Left ventricle myocardium superior (tissue), 1 donor: Measurements from ENCODE around the gene AUTS2. TPM values are rescaled to one million over a fixed set of nuclear protein-coding genes. Genes with fewer than 3 reads are reported as not detected.

ENCODE experiments used
- ATAC-seq: fragments of 200-7000 bp; cut with Tn5 transposase; one replicate; pipeline ENCODE4 v1.9.1; 2020; ENCODE audit warnings: mild to moderate bottlenecking, moderate library complexity
- DNase-seq: peaks from one replicate; pipeline ENCODE4 v3.0.0-alpha.2; 2020
- intact Hi-C: fragments of 100-400 bp; cut with micrococcal nuclease; formaldehyde crosslinking; loops from one replicate; pipeline ENCODE4 v1.11.0; 2022
- total RNA-seq: library from RNA; stranded (reverse); fragmentation: NEBNext Ultra II Directional; extraction: Animal tissue kit (Norgen Biotek cat#: 25700); gene quantifications from one replicate; pipeline ENCODE4 v1.2.1, GENCODE V29; 2021
- donor health status: DM: no; HTN: yes; CAD: no; lungs with severe emphysema.

Gene AUTS2
- total RNA-seq, 1 donor from 2014 or later: 7.9 TPM

DNA sequence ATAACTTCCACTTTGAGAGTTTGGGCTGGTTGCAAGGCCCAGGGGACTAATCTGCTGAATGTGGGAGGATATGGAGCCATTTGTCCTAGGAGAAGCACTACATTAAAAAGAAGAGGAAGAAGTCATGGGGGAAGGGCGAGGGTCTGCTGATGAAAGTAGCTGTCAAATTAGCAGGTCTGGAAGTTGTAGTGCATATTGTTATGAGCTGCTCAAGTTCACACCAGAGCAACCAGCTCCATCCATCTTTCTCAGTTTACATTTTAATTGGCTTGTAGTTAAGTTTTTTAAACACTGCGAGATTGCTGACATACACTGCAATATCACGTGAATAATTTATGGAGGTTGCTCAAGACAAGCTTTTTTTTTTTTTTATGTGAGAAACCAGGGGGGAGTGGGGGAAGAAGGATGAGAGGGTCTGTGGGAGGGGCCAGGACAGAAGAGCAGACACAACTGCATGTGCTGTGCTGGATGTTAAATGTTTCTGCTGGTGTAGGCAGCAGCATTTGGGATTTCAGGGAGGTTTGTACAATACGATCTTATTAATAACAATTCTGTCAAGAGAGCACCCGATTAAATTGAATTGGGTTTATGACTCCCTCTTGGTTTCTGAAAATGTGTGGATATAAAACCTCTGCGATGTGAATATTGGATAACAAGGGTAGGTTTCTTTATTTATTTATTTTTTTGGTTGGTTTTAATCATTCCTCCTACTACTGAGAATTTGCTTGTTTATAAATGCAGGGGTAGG lies 774.7 kb downstream of the AUTS2 start:
- DNase-seq: no peak
- intact Hi-C loops: no loop called here
- ATAC-seq: no peak

DNA sequence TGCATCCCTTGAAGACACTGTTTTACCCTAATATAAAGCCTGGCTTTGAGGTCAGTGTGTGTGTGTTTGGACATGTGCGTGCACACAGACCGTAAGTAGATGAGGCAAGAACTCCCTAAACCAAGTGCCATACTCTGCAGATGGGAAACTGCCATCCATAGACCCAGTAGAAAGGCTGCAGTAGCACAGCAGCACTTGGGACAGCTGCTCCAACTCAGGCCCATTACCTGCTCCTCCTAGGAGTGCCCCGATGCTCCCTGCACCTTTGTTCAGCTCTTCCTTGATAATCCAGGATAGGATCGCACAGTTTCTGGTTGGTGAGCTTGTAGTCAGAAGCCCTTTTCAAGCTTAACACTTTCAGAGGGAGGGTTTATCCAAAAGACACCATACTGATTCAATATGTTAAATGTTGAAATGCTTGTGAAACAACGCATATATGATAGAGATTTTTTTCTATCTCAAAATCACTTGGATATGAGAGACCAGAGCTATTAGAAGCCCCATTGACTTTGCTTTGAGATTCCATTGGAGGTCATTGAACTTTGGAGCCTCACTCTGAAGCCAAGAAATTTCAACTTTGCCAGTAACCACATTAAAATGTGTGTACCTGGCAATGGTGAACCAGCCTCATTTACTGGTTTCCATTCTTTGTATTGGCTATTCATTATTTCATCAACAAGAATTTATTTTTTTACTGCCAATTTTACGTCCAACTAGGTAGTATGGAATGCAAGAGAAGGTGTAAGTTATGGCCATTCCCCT lies 776.7 kb downstream of the AUTS2 start:
- intact Hi-C loops: no loop called here
- no peak for ATAC-seq
- DNase-seq: no peak

DNA sequence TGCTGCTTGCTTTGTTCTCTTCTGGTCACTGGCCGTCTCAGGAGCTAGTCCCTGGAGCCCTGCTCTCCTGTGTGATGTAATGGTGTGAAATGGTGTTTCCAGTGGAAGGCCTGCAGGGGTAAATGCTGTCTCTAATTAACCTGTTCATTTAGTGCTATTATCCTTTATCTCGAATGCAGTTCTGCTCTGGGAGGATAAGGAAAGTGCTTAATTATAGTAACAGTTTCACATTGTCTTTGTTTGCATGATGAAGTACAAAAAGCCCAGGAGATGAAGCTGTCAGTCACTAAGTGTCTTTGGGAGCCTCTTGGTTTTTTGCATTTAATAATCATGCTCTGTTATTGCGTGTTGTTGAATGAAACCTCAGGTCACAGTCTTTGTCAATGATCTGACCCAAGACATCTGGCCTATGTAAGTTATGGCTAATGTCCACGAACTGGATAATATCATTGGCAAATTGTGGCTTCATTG lies 778.3 kb downstream of the AUTS2 start:
- ATAC-seq: no peak
- DNase-seq: no peak
- intact Hi-C loops: no loop called here

DNA sequence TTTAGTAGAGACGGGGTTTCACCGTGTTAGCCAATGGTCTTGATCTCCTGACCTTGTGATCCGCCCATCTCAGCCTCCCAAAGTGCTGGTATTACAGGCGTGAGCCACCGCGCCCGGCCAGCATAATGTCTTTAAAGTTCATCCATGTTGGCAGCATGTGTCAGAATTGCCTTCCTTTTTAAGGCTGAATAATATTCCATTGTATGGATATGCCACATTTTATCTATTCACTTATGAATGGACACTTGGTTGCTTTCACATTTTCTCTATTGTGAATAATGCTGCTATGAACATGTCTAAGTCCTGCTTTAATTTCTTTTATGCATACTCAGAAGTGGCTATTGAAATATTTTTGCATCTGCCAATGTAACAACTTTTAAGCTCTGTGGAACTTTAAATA lies 779.7 kb downstream of the AUTS2 start:
- intact Hi-C loops: no loop called here
- DNase-seq (no peak), ATAC-seq (no peak)

DNA sequence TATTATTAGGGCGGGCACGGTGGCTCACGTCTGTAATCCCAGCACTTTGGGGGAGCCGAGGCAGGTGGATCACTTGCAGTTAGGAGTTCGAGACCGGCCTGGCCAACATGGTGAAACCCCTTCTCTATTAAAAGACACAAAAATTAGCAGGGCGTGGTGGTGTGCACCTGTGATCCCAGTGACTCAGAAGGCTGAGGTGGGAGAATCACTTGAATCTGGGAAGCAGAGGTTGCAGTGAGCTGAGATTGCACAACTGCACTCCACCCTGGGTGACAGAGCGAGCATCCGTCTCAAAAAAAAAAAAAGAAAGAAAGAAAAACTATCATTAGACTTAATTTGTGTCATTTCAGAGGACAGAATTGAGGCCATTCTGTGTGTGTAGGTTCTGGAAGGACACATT lies 780.9 kb downstream of the AUTS2 start:
- DNase-seq: no peak
- intact Hi-C loops: no loop called here
- ATAC-seq: no peak

DNA sequence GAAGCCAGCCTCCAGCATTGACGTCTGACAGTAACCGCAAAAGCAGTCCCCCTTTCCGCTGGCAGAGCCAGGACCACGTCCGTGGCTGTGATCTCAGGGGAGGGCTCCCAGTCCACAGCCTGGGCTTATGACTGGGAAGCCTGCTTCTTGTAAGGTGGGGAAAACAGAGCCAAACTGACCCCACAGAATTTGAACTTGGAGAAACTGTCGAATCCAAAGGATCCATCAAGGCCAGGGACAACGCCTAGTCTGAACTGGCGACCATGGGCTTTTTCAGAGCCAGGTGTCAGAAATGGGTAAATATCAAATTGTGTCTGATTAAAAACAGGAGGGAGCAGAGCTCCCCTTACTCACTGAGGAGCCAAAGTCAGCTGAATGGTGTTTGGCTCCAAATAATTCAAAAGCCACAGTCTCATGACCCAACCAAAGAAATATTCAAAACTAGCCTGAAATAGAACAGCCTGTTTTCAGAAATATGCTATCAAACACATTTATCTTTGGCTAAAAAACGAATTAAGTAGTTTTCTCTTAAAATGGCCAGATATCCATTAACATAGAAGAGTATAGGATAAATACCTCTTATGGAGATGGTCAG lies 782.2 kb downstream of the AUTS2 start:
- DNase-seq: peak; percentile 52
- intact Hi-C loops: no loop called here
- peak; percentile 92 for ATAC-seq

DNA sequence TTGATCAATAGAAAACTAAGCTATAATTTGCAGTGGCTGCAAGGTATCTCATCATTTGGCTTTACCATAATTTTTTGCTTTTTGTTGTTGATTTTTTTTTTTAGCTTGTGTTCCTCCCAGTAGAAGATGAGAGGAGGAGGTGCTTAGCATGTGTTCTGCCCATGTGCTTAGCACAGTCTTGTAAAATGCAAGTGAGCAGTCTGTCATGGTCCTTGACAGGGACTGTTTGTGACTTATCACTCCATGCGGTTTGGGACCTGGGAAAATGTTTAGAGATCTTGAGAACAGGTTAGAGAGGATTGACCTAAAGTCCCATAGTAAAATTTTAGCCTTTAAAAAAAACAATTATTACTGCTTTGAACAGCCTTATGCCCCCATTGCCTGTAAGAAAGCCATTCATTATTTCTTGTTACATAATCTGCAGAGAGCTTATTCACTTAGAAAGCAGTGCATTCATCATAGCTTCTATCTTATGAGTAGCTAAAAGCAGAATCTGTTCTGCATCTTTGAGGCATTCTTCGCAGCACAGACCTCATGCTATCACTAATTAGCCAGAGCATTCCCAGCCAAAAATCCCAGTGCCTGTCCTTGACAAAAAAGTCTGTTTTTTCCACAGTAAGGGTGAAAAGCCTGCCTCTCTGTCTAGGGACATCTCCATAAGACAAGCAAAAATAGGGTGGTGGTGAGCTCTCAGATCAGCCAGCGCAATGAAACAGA lies 784.9 kb downstream of the AUTS2 start:
- ATAC-seq: no peak
- no peak for DNase-seq

DNA sequence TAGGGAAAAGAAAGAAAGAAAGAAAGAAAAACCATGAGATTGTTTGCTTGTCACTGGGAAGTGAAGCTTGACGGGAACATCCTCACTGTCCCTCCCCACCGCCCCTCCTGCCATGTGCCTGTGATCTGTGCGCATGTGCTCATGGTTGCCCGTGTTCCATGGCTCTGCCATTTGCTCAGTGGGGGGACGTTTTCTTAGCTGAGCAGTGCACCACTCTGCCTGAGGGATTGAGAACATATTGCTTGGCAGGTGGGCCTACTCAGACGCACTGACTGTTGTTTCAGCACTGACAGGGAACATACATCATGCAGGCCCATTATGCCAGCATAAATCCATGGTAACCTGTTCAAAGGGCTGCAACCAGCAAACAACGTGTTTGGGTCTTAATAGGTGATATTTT lies 785.7 kb downstream of the AUTS2 start:
- DNase-seq: no peak
- intact Hi-C loops: no loop called here
- no peak for ATAC-seq

More for the DNA sequence above, 784.9 kb downstream of the AUTS2 start:
- intact Hi-C loops: no loop called here

DNA sequence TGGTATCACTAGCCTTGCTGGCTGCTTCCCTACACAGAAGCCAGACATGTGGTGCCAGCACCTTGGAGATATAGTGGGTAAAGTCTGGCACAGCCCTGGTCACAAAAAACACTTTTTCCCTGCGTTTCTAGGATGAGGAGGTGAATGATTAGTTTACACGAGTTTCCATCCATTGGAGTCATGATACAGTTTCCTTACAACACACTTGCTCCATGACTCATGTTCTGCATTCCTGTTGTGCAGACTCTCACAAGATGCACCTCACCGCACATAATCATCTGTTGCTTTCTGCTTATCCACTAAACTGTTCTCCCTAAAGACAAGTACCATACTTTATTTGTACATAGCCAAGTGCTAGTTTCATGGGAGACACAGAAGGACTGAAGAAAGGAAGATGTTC lies 786.6 kb downstream of the AUTS2 start:
- no peak for DNase-seq
- ATAC-seq: no peak
- intact Hi-C loops: no loop called here

DNA sequence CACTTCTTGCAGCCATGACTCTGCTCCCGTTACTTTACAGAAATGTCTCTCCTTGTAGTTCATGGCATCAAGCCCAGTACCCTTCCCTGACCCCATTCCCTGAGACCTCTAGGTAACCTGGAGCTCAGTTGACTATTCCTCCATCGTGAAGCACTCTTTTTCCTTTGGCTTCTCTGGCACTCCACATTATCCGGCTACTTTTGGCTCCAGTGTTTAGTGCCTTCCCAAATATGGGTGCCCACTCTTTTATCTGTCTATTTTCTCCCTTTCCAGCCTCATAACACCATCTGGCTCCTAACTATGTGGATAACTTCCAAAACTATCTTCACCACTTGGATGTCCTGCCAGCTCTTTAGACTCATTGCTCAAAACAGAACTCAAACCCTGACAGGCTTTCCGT lies 788.9 kb downstream of the AUTS2 start:
- ATAC-seq: peak; percentile 48
- no peak for DNase-seq
- intact Hi-C loops: no loop called here

DNA sequence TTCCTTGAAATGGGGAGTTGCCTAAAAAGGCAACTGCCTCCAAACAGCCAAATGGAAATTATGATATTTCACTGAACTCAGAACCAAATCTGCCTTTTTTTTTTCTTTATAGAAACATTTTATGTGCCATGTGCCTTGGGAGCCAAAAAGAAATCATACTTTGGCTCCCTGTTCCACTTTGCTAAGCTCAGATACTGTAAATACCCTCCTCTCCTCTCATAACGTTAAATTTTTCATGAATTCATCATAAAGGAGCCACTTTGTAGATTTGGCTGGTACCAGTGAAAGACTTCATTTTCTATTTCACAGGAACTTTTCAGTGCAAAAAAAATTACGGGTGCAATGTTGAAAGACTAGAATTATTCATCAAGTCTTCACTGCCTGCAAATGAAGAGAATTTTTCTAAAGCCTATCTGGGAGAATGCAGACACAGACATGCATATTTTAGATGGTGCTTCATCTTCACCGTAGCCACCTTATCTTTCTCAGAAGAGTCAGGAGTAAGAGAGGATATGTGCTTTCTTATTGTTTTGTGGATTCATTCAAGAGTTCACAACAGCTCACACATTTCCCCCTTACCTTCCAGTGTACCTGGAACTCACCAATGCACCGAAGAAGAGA lies 791.4 kb downstream of the AUTS2 start:
- ATAC-seq (no peak), DNase-seq (no peak)
- intact Hi-C loops: no loop called here

DNA sequence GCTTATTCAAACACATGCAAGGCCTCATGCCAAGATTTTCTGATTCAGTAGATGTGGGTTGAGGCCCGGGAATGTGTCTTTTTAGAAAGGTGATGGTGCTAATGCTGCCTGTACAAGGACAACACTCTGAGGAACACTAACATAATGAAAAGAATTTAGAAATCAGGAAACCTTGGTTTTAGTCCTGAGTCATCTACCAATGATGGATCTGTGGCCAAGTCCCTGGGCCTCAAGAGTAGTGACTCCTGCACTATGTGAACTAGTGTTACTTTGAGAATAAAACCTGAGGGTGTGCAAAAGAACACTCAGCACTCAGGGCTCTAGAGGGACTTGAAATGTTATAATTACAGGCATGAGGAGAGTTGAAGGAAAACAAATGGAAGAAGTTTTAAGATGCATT lies 792.0 kb downstream of the AUTS2 start:
- no peak for ATAC-seq
- no peak for DNase-seq
- intact Hi-C loops: no loop called here

DNA sequence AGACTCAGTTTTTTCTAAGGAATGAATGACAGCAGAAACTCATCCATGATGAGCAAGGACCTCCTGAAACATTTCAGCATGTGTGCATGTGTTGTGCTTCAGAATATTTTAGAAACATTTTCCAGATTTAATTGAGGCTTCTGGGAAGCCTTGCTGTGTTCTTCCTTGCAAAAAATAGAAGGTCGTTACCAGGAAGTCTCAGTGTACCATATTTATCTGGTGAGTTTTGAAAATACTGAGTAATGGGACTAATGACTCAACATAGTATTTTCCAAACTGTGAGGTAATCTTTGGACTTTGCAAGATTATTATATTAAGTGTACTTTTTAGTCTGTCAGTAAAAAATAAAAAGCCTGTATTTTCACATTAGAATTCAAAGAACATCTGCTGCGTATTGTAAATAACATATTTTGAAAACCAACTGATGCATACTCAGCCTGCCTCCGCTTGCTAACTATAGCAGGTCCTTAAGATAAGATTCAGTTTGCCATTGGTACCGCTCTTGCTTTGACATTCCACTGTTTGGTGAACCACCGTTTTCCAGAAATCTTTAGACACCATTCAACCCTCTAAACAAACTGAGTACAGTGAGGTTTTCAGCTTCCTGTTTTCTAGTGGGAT lies 794.1 kb downstream of the AUTS2 start:
- ATAC-seq (peak; percentile 85), DNase-seq (no peak)
- intact Hi-C loops: no loop called here

DNA sequence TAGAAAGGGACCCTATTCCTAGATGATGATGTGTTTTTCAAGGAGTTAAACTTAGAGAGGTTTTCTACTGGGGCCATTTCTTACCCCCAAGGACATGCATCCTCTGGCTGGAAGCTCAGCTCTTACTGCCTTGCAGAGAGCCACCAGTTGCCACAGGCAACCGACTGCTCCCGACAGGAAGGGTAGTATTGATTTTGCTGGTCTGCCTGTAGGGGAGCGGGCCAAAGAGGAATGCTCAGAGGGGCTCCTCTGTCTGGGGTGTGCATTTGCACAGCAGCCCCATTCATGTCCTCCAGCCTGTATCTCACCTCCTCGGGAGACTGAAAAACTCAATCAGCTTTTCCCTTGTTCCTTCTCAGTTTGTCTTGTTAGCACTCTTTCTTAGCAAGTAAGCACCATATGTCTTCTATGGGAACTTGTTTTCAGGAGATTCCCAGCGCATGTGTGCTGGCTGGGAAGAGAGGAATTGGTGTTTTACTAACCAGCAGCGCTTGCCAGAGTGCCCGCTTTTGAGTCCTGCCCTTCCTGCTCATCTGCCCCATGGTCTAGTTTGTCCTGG lies 794.7 kb downstream of the AUTS2 start:
- ATAC-seq: peak; percentile 16
- no peak for DNase-seq

DNA sequence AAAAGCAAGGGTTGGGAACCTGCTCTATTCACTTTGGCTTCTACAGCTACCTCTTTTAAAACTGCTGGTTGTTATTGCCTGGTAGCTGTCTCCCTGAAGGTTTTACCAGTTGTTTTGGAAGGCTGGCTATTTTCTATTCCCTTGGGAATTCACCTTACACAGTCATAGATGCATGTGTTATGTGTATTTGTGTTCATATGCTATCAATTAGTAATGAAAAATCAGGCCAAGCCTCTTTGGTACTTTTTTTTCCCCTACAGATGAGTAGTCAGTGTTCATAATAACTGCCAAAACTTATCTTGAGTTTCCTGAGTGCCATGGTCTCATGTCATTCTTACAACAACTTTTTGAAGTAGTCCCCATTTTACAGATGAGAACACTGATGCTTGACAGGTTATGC lies 795.7 kb downstream of the AUTS2 start:
- intact Hi-C loops: no loop called here
- ATAC-seq (no peak), DNase-seq (no peak)

More for the DNA sequence above, 794.7 kb downstream of the AUTS2 start:
- intact Hi-C loops: no loop called here

DNA sequence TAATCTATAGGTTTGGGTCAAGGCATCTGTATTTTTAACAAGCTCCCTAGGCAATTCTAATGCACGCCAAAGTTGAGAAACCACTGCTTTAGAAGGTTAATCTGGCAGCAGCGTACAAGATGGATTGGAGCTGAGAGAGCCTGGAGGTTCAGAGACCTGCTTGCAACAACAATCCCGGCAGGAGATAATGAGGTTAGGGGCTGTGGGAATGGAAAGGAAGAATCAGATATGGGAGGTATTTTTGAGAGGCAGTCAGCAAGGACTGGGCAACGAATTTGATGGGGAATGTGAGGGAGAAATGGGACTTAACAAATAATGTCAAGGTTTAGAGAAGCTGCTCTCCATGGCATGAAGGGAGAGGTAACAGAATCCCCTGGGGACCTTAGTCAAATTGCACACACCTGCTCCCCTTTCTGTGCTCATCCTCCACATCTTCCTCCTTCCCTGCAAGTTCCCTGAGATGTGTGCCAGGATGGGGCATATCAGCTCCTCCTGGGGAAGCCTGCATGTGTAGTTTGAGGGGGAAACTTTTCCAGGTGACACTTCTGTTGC lies 802.6 kb downstream of the AUTS2 start:
- ATAC-seq: no peak
- DNase-seq: no peak
- intact Hi-C loops: no loop called here

DNA sequence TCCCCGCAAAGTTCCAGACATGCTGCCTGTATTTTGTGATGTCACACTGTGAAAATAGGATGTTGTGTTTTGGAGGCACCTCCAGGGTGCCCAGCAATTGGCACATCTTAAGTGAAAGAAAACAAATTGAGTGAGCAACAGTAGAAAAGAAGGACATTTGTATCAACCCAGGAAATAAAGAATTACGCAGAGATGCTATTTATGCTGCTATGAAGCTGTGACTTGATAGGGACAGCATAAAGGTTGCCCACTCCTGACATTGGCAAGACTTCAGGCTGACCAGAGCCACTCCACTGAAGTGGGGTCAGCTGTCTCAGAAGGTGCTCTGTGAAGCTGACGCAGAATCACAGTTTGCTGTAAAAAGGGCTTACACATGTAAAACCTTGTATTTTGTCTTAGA lies 803.8 kb downstream of the AUTS2 start:
- ATAC-seq (no peak), DNase-seq (no peak)
- intact Hi-C loops: no loop called here

DNA sequence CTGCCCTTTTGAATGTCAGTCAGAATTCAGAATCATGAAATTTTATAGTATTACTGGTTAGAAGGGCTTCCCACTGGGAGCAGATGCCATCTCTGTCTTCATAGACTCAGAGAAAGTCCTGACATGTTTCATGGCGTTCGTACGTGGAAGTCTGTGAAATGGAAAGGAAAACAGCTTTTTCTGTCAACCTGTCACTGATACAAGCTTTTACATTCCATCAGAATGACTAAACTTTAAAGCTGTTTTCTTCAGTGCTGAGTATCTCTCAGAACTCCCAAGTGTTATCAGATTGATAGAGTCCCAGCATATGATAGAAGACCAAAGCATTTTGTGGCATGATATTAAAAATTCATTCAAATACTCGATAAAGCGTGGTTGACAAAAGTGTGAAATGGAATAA lies 807.0 kb downstream of the AUTS2 start:
- intact Hi-C loops: no loop called here
- no peak for DNase-seq
- no peak for ATAC-seq
